Measurements from ENCODE around the gene PREX1.

GRCh38 chr20:48667889-48668413 is 159.8 kb downstream of the PREX1 start:
- no peak for TF ChIP-seq EZH2 (IDR thresholded peaks at IDR 0.05; ENCODE audit: low read length)
- no peak for TF ChIP-seq CTCF (optimal IDR thresholded peaks at IDR 0.05 in 1 of 3, IDR thresholded peaks at IDR 0.05 in 1 of 3, conservative IDR thresholded peaks at IDR 0.05 in 1 of 3; ENCODE audit: extremely low read depth in 1 of 3, insufficient read depth in 2 of 3, low read length in 3 of 3)
